Measurements from ENCODE around the gene DOCK9. TPM values are rescaled to one million over a fixed set of nuclear protein-coding genes. Genes with fewer than 3 reads are reported as not detected.

Gene DOCK9
- total RNA-seq, 1 experiment from 2014 or later: 36.6 TPM

DNA sequence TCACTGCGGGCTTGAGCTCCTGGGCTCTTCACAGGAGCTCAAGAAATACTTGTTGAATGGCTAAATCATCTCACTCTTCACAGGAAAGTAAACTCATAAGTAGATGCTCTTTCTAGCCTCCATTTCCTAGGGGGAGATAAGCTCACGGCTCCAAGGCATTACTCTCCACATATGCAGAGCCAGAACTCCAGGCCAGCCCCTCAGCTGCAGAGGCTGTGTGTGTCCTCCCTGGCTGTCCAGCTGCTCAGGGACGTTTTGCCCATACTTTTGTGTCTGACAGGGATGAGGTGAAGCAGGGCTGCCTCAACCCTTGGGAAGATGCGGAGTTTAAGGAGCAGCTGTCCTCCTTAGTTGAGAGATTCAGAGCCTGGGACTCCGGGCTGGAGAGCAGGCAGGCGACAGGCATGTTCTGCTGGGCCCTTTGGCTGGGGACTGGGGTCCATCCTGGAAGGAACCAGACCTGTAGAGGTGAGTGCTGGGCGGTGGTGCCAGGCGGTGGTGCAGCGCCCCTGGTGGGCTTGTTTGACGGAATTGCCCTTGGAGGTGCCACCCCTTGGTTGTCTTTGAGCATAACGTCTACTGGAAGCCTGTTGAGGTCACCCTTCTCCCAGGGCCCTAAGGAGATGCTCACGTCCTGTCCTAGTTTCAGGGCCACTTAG lies 204.9 kb downstream of the DOCK9 start:
- H3K27ac Mint-ChIP-seq: no peak overlapping the region
- peaks cover 4% of the 10 kb centered on the region for H3K4me1 Mint-ChIP-seq
- POLR2A ChIA-PET: no interaction called here
- H3K36me3 Mint-ChIP-seq: no peaks in the 10 kb centered on the region
- H3K9me3 Mint-ChIP-seq: peaks cover 9% of the 10 kb centered on the region; the same call in 1 of the 2 replicates
- no peak overlapping the region for H3K4me3 Mint-ChIP-seq
- TF ChIP-seq, protein P1, sequence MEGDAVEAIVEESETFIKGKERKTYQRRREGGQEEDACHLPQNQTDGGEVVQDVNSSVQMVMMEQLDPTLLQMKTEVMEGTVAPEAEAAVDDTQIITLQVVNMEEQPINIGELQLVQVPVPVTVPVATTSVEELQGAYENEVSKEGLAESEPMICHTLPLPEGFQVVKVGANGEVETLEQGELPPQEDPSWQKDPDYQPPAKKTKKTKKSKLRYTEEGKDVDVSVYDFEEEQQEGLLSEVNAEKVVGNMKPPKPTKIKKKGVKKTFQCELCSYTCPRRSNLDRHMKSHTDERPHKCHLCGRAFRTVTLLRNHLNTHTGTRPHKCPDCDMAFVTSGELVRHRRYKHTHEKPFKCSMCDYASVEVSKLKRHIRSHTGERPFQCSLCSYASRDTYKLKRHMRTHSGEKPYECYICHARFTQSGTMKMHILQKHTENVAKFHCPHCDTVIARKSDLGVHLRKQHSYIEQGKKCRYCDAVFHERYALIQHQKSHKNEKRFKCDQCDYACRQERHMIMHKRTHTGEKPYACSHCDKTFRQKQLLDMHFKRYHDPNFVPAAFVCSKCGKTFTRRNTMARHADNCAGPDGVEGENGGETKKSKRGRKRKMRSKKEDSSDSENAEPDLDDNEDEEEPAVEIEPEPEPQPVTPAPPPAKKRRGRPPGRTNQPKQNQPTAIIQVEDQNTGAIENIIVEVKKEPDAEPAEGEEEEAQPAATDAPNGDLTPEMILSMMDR (IDR thresholded peaks at IDR 0.05): peak; percentile 44
- TF ChIP-seq CREB1 (CRISPR knock-in tag; IDR thresholded peaks at IDR 0.05) (no peak), ZNF396 (CRISPR knock-in tag; IDR thresholded peaks at IDR 0.05; ENCODE audit: borderline replicate concordance) (no peak), ZNF121 (CRISPR knock-in tag; IDR thresholded peaks at IDR 0.05) (no peak)
- TF ChIP-seq, protein P2, sequence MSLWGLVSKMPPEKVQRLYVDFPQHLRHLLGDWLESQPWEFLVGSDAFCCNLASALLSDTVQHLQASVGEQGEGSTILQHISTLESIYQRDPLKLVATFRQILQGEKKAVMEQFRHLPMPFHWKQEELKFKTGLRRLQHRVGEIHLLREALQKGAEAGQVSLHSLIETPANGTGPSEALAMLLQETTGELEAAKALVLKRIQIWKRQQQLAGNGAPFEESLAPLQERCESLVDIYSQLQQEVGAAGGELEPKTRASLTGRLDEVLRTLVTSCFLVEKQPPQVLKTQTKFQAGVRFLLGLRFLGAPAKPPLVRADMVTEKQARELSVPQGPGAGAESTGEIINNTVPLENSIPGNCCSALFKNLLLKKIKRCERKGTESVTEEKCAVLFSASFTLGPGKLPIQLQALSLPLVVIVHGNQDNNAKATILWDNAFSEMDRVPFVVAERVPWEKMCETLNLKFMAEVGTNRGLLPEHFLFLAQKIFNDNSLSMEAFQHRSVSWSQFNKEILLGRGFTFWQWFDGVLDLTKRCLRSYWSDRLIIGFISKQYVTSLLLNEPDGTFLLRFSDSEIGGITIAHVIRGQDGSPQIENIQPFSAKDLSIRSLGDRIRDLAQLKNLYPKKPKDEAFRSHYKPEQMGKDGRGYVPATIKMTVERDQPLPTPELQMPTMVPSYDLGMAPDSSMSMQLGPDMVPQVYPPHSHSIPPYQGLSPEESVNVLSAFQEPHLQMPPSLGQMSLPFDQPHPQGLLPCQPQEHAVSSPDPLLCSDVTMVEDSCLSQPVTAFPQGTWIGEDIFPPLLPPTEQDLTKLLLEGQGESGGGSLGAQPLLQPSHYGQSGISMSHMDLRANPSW (CRISPR knock-in tag; conservative IDR thresholded peaks at IDR 0.05; ENCODE audit: low read depth): no peak
- DNase-seq (ENCODE audit: low spot score) (peak; percentile 57), ATAC-seq (peak; percentile 93)
- CTCF ChIA-PET: interaction anchor here (0.6 to 1.8 kb wide), 6 partner anchors 11 to 608 kb away, joined by 3 to 8 read pairs (median 4); partner anchors contain the start of gene SLC15A1
- H3K27me3 Mint-ChIP-seq (ENCODE audit: low read depth): no peaks in the 10 kb centered on the region; the same call in 1 of the 2 replicates

DNA sequence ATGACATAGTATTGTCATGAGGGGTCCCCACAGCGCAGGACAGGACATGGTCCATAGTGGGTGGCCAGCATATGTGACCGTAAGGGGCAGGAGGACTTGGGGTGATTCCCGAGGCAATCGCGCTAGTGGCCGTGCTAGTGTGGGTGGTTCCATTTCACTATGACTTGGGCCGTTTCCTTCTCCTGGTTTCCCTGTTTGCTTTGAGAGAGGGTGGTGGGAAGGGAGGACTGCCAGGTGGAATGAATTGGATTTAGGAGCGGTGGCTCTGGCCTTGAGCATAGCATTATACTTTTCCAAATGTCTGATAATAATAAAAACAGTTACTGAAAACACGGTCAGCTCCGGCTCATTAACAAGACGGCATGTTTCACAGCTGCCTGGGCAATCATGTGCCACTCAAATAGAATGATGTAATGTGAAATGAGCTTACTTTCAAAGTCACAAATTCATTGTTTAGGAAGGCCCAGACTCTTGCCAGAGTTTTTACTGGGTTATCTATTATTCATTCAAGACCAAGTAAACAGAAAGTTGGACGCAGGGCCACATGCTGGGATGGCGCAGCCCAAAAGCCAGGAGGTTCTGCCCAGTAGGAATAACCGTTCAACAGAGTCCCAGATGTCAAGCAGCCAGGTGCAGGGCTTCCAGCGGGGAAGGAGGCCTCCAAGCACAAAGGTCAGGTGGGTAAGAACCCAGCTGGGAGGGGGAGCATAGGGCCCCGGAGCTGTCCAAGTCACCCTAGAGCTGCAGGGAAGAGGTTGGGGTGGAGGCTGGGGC lies 205.8 kb downstream of the DOCK9 start:
- CTCF ChIA-PET: interaction anchor here (0.7 to 1.8 kb wide), 5 partner anchors 10 to 257 kb away, joined by 3 to 8 read pairs (median 4); partner anchors contain the start of gene SLC15A1
- ATAC-seq (no peak), DNase-seq (ENCODE audit: low spot score) (no peak)
- POLR2A ChIA-PET: no interaction called here
- peaks cover 9% of the 10 kb centered on the region; the same call in 1 of the 2 replicates for H3K9me3 Mint-ChIP-seq
- no peaks in the 10 kb centered on the region; the same call in 1 of the 2 replicates for H3K27me3 Mint-ChIP-seq (ENCODE audit: low read depth)
- H3K36me3 Mint-ChIP-seq: no peaks in the 10 kb centered on the region
- no peak overlapping the region for H3K27ac Mint-ChIP-seq
- H3K4me1 Mint-ChIP-seq: no peaks in the 10 kb centered on the region
- TF ChIP-seq, protein P3, sequence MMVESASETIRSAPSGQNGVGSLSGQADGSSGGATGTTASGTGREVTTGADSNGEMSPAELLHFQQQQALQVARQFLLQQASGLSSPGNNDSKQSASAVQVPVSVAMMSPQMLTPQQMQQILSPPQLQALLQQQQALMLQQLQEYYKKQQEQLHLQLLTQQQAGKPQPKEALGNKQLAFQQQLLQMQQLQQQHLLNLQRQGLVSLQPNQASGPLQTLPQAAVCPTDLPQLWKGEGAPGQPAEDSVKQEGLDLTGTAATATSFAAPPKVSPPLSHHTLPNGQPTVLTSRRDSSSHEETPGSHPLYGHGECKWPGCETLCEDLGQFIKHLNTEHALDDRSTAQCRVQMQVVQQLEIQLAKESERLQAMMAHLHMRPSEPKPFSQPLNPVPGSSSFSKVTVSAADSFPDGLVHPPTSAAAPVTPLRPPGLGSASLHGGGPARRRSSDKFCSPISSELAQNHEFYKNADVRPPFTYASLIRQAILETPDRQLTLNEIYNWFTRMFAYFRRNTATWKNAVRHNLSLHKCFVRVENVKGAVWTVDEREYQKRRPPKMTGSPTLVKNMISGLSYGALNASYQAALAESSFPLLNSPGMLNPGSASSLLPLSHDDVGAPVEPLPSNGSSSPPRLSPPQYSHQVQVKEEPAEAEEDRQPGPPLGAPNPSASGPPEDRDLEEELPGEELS (CRISPR knock-in tag; IDR thresholded peaks at IDR 0.05): no peak
- TF ChIP-seq MYBL2 (CRISPR knock-in tag; IDR thresholded peaks at IDR 0.05) (no peak), CREB1 (CRISPR knock-in tag; IDR thresholded peaks at IDR 0.05) (no peak), ZNF423 (CRISPR knock-in tag; IDR thresholded peaks at IDR 0.05) (no peak), GTF2I (CRISPR knock-in tag; conservative IDR thresholded peaks at IDR 0.05) (no peak), CBFB (CRISPR knock-in tag; IDR thresholded peaks at IDR 0.05; ENCODE audit: low read depth) (no peak), IRF2 (CRISPR knock-in tag; IDR thresholded peaks at IDR 0.05; ENCODE audit: borderline replicate concordance, low read depth) (no peak), FOXK1 (CRISPR knock-in tag; IDR thresholded peaks at IDR 0.05) (no peak), NFE2L1 (CRISPR knock-in tag; IDR thresholded peaks at IDR 0.05) (no peak)
- TF ChIP-seq, protein P4, sequence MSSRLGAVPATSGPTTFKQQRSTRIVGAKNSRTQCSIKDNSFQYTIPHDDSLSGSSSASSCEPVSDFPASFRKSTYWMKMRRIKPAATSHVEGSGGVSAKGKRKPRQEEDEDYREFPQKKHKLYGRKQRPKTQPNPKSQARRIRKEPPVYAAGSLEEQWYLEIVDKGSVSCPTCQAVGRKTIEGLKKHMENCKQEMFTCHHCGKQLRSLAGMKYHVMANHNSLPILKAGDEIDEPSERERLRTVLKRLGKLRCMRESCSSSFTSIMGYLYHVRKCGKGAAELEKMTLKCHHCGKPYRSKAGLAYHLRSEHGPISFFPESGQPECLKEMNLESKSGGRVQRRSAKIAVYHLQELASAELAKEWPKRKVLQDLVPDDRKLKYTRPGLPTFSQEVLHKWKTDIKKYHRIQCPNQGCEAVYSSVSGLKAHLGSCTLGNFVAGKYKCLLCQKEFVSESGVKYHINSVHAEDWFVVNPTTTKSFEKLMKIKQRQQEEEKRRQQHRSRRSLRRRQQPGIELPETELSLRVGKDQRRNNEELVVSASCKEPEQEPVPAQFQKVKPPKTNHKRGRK (CRISPR knock-in tag; IDR thresholded peaks at IDR 0.05; ENCODE audit: borderline replicate concordance): no peak
- TF ChIP-seq, protein P5, sequence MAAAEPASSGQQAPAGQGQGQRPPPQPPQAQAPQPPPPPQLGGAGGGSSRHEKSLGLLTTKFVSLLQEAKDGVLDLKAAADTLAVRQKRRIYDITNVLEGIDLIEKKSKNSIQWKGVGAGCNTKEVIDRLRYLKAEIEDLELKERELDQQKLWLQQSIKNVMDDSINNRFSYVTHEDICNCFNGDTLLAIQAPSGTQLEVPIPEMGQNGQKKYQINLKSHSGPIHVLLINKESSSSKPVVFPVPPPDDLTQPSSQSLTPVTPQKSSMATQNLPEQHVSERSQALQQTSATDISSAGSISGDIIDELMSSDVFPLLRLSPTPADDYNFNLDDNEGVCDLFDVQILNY (CRISPR knock-in tag; IDR thresholded peaks at IDR 0.05): no peak
- TF ChIP-seq, protein P6, sequence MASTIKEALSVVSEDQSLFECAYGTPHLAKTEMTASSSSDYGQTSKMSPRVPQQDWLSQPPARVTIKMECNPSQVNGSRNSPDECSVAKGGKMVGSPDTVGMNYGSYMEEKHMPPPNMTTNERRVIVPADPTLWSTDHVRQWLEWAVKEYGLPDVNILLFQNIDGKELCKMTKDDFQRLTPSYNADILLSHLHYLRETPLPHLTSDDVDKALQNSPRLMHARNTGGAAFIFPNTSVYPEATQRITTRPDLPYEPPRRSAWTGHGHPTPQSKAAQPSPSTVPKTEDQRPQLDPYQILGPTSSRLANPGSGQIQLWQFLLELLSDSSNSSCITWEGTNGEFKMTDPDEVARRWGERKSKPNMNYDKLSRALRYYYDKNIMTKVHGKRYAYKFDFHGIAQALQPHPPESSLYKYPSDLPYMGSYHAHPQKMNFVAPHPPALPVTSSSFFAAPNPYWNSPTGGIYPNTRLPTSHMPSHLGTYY (CRISPR knock-in tag; IDR thresholded peaks at IDR 0.05): no peak
- TF ChIP-seq, protein P7, sequence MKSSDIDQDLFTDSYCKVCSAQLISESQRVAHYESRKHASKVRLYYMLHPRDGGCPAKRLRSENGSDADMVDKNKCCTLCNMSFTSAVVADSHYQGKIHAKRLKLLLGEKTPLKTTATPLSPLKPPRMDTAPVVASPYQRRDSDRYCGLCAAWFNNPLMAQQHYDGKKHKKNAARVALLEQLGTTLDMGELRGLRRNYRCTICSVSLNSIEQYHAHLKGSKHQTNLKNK (CRISPR knock-in tag; IDR thresholded peaks at IDR 0.05): no peak
- no peak overlapping the region for H3K4me3 Mint-ChIP-seq

Data from WTC11 (cell line).